ENCODE results near the gene SLC39A12. TPM values are rescaled to one million over a fixed set of nuclear protein-coding genes. Genes with fewer than 3 reads are reported as not detected.

The SLC39A12 gene
- total RNA-seq, 1 experiment from 2014 or later: not detected

- no peak for DNase-seq (ENCODE audit: low read depth)
These were observed 11.7 kb downstream of the SLC39A12 start for GRCh38 chr10:17963431-17963830.

DNA sequence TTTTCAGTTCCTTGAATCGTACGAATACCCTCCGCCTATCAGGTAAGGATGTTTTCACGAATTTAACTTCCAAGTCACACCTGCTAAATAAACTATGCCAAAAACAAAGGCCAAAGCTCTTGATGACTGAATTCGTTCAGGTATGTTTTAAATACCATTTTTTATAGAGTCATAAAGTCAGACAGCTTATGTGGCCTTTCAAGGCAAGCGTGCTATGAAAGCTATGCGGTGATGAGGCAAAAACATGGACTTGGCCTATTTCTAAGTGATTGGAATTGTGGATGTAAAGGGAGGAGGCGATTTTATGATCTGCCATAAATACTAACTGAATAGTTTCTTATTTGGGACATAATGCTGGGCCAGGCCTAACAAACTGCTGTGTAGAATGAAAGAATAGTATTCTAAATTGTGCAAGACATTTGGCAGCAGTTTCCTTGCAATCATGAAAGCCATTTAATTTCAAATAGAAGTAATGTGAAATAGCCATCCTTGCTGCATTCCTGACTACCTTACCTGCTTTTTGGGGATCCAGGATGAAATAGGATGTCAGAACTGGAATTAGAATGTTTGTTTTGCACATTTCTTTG is 14.0 kb downstream of the SLC39A12 start:
- DNase-seq (ENCODE audit: low read depth): no peak

DNA sequence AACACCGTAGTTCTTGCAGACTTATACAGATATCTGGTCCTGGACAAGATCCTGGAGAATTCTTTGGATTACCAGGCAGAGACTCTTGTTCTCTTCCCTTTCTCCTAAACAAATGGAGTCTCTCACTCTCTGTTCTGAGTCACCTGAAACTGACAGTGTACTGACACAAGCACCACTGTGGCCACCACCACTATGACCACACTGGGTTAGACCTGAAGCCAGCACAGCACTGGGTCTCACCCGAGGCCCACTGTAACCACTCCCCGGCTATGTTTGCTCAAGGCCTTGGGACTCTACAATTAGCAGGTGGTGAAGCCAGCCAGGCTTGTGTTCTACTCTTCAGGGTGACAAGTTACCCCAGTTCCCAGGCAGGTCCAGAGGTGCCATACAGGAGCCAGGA is 22.8 kb downstream of the SLC39A12 start:
- no peak for DNase-seq (ENCODE audit: low read depth)

GRCh38 chr10:17980846-17981565 is 29.3 kb downstream of the SLC39A12 start:
- no peak for DNase-seq (ENCODE audit: low read depth)

DNA sequence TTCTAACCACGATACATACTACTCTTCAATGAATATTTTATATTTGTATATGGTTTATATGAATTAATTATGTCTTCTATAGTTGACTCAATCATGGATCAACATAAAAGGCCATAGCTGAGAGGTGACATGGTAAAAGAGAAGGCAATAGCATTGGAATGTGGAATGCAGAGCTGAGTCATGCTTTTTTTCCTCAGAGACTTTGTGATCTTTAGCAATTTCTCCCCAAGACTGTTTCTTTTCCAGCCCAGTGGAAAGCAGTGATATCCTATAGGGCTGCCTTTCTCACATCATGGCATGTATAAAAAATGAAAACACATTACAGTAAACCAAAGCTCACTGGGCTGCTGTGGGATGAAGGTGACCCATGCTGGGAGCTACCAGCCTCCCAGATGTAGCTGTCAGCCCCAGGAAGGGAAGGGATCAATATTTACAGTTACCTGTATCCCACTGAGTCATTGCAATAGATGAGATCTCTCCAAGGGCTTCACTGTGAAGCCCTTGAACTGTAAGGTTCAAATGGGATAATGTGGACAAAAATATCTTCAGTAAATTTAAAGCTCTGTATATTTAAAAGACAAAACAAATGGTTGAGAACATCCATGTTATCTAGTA is 30.2 kb downstream of the SLC39A12 start:
- peak; percentile 76 for DNase-seq (ENCODE audit: low read depth)

DNA sequence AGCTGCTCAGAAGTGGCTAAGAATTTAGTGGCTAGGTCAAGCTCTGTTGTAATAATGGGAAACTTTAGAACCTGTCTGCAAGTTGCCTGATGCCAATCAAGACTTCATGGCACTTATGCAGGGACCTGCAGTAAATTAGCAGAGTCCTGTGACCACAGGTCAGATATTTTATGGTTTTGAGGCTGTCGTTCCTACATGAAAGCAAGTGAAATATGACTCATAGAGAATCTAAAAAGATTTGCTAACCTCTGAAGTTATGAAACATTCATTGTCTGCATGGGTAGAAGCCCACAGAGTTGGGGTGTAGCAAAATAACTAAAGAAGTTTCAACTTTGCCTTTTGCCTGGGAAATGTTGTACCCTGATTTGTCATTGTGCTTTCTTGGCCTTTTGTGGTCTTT is 32.3 kb downstream of the SLC39A12 start:
- DNase-seq (ENCODE audit: low read depth): peak; percentile 70

DNA sequence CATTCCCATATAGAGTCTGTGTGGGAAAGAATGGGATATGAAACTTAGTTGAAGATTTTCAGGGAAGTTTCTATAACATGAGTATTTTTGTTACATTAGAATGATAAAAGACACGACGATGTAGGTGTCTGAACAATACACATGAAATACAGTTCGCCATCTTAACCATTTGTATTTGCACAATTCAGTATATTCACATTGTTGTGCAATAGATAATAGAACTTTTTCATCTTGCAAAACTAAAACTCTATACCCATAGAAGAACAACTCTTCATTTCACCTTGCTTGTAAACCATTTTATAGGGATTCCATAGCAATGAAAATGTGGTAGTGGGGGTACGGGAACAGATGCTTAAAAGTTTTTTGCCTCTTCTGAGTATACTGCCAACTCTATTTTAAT is 32.8 kb downstream of the SLC39A12 start:
- no peak for DNase-seq (ENCODE audit: low read depth)

DNA sequence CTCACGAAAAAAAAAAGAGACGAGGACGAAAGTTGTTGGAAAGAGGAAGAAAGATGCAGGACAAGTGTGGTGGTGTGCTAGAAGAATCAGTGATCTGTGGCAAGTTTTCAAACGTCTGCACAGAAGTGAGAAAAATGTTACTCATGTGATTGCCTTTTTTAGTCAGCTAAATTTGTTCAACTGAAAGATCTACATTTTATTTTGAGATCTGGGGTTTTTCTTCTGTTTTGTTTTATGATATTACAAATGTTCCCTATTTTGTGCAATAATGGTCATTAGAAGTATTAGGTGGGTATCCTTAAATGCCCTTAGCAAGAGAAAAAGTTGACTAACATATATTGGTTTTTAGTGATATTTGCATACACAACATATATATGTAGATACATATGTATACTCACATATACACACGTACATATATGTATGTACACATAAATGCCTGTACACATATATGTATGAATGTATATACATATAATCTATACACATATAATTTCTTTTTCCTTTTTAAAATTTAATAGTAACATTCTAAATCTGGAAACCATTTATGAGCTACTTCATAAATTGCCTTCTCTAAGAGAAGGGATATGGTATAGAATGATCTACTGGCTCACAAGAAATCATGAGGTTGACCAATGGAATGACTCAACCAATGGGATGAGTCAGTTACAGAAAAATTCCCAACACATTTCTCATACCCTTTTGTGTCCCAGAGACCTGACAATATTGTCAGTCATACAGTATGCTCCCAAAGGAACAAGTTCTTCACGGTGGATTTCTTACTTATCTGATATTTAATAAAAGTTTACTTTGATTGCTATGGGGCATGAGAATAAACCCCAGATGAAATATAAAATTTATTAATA is 38.4 kb downstream of the SLC39A12 start:
- peak; percentile 87 for DNase-seq (ENCODE audit: low read depth)

GRCh38 chr10:17992266-17992665 is 40.5 kb downstream of the SLC39A12 start:
- no peak for DNase-seq (ENCODE audit: low read depth)

GRCh38 chr10:17993361-17993760 is 41.6 kb downstream of the SLC39A12 start:
- DNase-seq (ENCODE audit: low read depth): peak; percentile 36

GRCh38 chr10:18000601-18001000 is 48.9 kb downstream of the SLC39A12 start:
- DNase-seq (ENCODE audit: low read depth): no peak

DNA sequence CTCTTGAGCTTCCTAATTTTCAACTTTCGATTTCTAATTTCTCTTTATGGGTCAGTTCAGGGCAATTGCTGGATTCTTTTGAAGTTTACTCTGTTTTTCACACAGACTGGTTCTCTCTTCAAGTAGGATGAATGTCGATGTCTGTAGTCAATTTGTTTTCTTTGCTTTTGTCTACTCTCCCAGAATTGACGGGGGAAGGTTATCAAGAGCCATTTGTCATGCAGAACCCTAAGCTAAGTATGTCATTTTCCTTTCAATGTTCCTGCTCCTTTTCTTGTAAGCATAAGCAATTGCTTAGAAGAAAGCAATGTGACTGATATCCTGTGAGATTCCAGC is 53.7 kb downstream of the SLC39A12 start:
- DNase-seq (ENCODE audit: low read depth): no peak

DNA sequence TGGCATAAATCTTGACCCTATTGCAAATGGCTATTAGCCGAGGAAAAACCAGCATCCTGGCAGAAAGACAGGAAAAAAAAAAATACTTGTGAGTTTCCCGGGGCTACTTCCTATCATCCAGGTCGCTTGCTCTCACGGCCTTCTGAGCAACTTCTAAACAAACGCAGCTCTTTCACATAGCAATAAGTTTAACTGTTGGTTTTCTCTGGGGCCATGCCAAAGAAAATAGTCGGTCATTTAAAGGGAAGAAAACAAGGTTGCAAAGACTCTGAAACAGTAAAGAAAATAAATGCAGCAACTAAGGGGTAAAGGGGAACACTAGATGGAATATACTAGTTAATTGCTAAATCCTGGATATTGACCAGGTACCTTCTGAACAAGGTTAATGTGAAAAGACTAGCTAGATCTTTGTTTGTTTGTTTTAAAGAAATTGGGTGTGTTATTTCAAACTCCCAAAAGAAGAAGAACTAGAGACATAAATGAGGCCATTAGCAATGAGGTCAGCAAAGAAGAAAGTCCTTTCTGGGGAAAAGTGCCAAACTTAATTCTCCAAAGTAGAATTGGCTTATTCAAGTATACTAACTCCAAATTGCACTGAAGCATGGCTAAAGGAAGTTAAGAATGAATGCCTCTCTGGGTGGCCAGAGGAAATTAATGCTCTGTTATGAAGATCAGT is 54.2 kb downstream of the SLC39A12 start:
- DNase-seq (ENCODE audit: low read depth): peak; percentile 83

GRCh38 chr10:18008986-18009385 is 57.3 kb downstream of the SLC39A12 start:
- DNase-seq (ENCODE audit: low read depth): no peak

- peak; percentile 29 for DNase-seq (ENCODE audit: low read depth)
These were observed 58.3 kb downstream of the SLC39A12 start for GRCh38 chr10:18010050-18010449.

DNA sequence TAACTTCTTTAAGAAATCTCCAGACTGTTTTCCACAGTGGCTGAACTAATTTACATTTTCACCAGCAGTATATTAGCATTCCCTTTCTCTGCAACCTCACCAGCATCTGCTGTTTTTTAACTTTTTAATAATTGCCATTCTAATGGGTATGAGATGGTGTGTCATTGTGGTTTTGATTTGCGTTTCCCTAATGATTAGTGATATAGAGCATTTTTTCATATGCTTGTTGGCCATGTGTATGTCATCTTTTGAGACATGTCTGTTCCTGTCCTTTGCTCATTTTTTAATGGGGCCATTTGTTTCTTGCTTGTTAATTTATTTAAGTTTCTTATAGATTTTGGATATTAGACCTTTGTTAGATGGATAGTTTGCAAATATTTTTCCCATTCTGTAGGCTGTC is 68.8 kb downstream of the SLC39A12 start:
- DNase-seq (ENCODE audit: low read depth): no peak

GRCh38 chr10:18021725-18022480 is 70.2 kb downstream of the SLC39A12 start:
- no peak for DNase-seq (ENCODE audit: low read depth)

GRCh38 chr10:18043148-18044006 is 91.7 kb downstream of the SLC39A12 start:
- no peak for DNase-seq (ENCODE audit: low read depth)

DNA sequence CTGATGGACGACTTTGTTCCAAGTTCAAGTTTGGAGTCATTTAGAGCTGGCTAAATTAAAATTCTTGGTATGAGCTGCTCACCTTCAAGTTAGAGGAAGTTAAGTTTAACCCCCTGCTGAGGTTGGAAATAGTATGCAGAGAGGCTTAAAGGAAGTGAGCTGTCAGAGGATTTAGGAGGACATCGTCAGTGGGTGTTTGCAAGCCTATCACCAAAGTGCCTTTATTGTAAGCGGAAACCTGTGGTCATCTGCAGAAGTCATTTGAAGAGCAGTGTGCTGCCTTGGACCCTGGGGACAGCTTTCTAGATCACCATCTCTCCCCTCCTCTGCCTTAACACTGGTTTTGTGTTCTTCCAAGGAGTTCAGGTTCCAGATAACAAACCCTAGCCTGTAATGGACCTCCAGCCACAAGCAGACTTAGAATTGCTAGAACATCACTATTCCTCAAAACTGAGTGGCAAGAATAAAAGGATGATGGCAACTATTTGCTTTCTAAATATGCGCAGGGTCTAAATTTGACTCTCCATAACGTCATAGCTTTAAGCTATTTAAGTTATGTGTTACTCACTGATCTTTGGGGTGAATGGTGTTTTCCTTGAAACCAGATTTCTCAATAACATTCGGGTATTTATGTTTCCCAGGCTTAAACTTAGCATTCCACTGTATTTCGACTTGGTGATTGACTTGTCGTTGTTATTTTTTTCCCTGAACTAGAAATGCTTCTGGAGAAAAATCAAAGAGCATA is 93.4 kb downstream of the SLC39A12 start:
- no peak for DNase-seq (ENCODE audit: low read depth)

All from RPMI7951 (cell line).